ENCODE measurements around the gene ASB12.

The ASB12 gene

DNA sequence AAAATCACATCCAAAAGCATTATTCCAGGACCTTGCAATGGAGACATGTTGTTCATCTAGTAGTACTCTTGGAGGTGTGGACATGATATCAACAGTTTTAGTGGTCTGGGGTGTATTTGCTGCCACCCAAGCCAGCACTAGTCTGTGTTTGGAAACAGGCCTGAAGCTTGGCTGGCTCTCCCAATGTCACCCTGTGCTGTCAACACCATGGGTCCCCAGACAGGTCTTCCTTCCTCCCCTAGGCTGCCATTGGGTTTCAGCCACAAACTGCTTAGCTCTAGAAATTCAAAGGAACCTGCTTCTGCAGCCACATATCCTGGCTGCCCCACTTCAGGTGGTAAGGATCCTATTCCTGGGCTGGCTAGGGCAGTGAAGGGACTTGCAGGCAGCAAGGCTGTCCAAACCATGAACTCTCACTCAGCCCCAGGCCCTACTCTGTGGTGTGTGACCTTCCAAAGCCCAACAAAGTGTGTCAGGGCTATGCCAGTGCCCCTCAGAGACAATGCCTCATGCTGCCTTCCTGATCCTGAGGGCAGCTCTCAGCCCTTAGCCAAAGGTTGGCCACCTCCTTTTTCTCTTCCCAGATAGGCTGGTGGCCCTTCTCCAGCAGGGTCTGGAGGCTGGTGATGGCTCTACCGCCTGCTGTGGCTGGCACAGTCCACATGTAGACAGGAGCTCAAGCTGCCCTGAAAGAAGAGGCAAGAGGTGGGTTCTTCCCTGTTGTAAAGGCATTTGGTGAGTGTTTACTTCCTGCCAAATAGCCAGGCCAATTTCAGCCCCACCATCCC lies 43.2 kb downstream of the ASB12 start:
- no peak for DNase-seq

- no peak for DNase-seq
Measured at GRCh38 chrX:64184396-64184795, 46.0 kb downstream of the ASB12 start.

DNA sequence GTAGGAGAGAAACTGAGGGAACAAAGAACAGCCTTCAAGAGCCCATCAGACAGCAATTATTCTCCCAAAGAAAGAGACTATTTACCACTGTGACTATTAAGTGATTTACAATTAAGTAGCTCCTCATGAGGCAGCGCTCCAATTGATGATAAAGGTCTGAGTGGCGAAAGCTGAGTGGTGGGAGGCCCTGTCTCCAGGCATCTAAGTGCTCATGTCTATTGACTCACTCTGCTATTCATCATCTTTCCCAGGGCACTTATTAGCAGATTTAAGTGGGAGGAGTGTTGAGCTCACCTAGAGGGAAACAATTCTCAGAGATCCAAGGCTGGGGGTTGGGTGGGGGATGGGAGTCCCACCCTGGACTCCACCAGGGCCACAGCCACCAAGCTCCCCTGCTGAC lies 48.2 kb downstream of the ASB12 start:
- DNase-seq: no peak

DNA sequence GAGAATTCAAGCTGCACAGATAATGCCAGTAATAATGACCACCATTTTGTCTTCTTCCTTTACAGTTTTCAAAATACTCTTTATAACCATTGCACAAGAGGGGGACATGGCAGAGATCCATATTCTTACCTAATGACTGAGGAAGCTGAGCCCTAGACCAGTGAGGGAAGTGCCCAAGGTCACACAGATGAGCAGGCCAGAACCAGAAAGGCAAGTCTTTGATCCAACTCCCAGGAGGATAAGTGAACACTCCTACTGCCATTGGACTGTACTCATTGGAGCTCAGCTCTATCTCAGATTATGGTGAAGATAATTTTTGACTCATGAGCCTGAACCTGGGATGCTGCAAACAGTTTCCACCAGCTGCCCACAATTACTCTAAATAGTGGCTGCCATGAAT lies 53.5 kb downstream of the ASB12 start:
- no peak for DNase-seq

All from RPMI8226 (cell line).